H9 (cell line): ENCODE data around the gene FAM177A1. TPM values are rescaled to one million over a fixed set of nuclear protein-coding genes. Genes with fewer than 3 reads are reported as not detected.

Experiments used
- DNase-seq: peaks from one replicate; pipeline ENCODE4 v3.0.0-alpha.2; 2017
- H2AFZ ChIP-seq: one replicate; pipeline ENCODE4 v1.6.1; 2013; ENCODE audit warnings: mild to moderate bottlenecking, low read length, control low read depth, moderate library complexity
- H2AK5ac ChIP-seq: 2 replicates; pipeline ENCODE4 v1.6.1; 2013; ENCODE audit warnings: low read length, control low read depth, mixed read lengths; ENCODE audit not compliant: insufficient read length
- H2BK120ac ChIP-seq: one replicate; pipeline ENCODE4 v1.6.1; 2013; ENCODE audit warnings: low read depth, mild to moderate bottlenecking, low read length, control low read depth, inconsistent platforms; ENCODE audit not compliant: poor library complexity, severe bottlenecking
- H2BK12ac ChIP-seq: 2 replicates; pipeline ENCODE4 v1.6.1; 2013; ENCODE audit warnings: low read length, control low read depth, mixed read lengths, low read depth; ENCODE audit not compliant: insufficient read length
- H2BK15ac ChIP-seq: 2 replicates; pipeline ENCODE4 v1.6.1; 2013; ENCODE audit warnings: low read depth, low read length, control low read depth
- H2BK20ac ChIP-seq: one replicate; pipeline ENCODE4 v1.6.1; 2013; ENCODE audit warnings: low read depth, mild to moderate bottlenecking, low read length, control low read depth, inconsistent platforms; ENCODE audit not compliant: poor library complexity, severe bottlenecking
- H2BK5ac ChIP-seq: 2 replicates; pipeline ENCODE4 v1.6.1; 2013; ENCODE audit warnings: low read length, control low read depth, mixed read lengths; ENCODE audit not compliant: insufficient read length
- H3K14ac ChIP-seq: 2 replicates; pipeline ENCODE4 v1.6.1; 2013; ENCODE audit warnings: low read length, control low read depth; ENCODE audit not compliant: insufficient read depth
- H3K18ac ChIP-seq: 2 replicates; pipeline ENCODE4 v1.6.1; 2013; ENCODE audit warnings: low read depth, mild to moderate bottlenecking, mixed read lengths, low read length, control low read depth; ENCODE audit not compliant: insufficient read length
- H3K23ac ChIP-seq: 2 replicates; pipeline ENCODE4 v1.6.1; 2013; ENCODE audit warnings: low read length, control low read depth, mixed read lengths, low read depth; ENCODE audit not compliant: insufficient read length
- H3K23me2 ChIP-seq: 2 replicates; pipeline ENCODE4 v1.6.1; 2013; ENCODE audit warnings: low read depth, mild to moderate bottlenecking, mixed read lengths, low read length, control low read depth; ENCODE audit not compliant: insufficient read length, poor library complexity, severe bottlenecking
- H3K27ac ChIP-seq: 2 replicates; pipeline ENCODE4 v1.5.1; 2013; ENCODE audit warnings: low read length, control low read depth, mixed read lengths, low read depth; ENCODE audit not compliant: insufficient read length
- H3K27me3 ChIP-seq: 2 replicates; pipeline ENCODE4 v1.6.1; 2013; ENCODE audit warnings: low read length, control low read depth, inconsistent platforms; ENCODE audit not compliant: insufficient read depth
- H3K4ac ChIP-seq: 2 replicates; pipeline ENCODE4 v1.6.1; 2013; ENCODE audit warnings: low read depth, mild to moderate bottlenecking, control low read depth, inconsistent platforms, low read length, moderate library complexity
- H3K4me1 ChIP-seq: 2 replicates; pipeline ENCODE4 v1.6.1; 2013; ENCODE audit warnings: low read length, control low read depth, inconsistent platforms; ENCODE audit not compliant: insufficient read depth
- H3K4me2 ChIP-seq: 2 replicates; pipeline ENCODE4 v1.6.1; 2013; ENCODE audit warnings: low read length, control low read depth, mixed read lengths; ENCODE audit not compliant: insufficient read length, insufficient read depth
- H3K56ac ChIP-seq: 2 replicates; pipeline ENCODE4 v1.6.1; 2013; ENCODE audit warnings: low read depth, mild to moderate bottlenecking, mixed read lengths, low read length, control low read depth; ENCODE audit not compliant: insufficient read length
- H3K79me1 ChIP-seq: 2 replicates; pipeline ENCODE4 v1.6.1; 2013; ENCODE audit warnings: low read depth, mild to moderate bottlenecking, moderate library complexity, low read length, control low read depth, inconsistent platforms; ENCODE audit not compliant: insufficient read depth, poor library complexity, severe bottlenecking
- H3K79me2 ChIP-seq: 2 replicates; pipeline ENCODE4 v1.6.1; 2013; ENCODE audit warnings: low read length, control low read depth, inconsistent platforms; ENCODE audit not compliant: insufficient read depth
- H3K9ac ChIP-seq: 2 replicates; pipeline ENCODE4 v1.6.1; 2013; ENCODE audit warnings: low read length, control low read depth, mixed read lengths; ENCODE audit not compliant: insufficient read length; ENCODE audit errors: extremely low read depth
- H3K9me3 ChIP-seq: one replicate; pipeline ENCODE4 v1.6.1; 2013; ENCODE audit warnings: low read depth, low read length, inconsistent platforms; ENCODE audit not compliant: control insufficient read depth
- H3T11ph ChIP-seq: one replicate; pipeline ENCODE4 v1.6.1; 2013; ENCODE audit warnings: mild to moderate bottlenecking, low read length, control low read depth, inconsistent platforms
- H4K20me1 ChIP-seq: one replicate; pipeline ENCODE4 v1.6.1; 2013; ENCODE audit not compliant: control insufficient read depth, insufficient read length, insufficient read depth
- H4K5ac ChIP-seq: 2 replicates; pipeline ENCODE4 v1.6.1; 2013; ENCODE audit warnings: low read depth, mild to moderate bottlenecking, mixed read lengths, low read length, control low read depth; ENCODE audit not compliant: insufficient read length
- H4K8ac ChIP-seq: replicated peaks from 2 replicates; pipeline ENCODE4 v1.6.1; 2013; ENCODE audit warnings: low read length, control low read depth, mixed read lengths, low read depth; ENCODE audit not compliant: insufficient read length
- H4K91ac ChIP-seq: 2 replicates; pipeline ENCODE4 v1.6.1; 2013; ENCODE audit warnings: low read depth, mild to moderate bottlenecking, moderate library complexity, mixed read lengths, low read length, control low read depth; ENCODE audit not compliant: insufficient read length
- H3K27ac Mint-ChIP-seq, 3 experiments: 2 replicates in 2 of 3; 3 replicates in 1 of 3; pipeline ENCODE4 v1.8.0; 2020 to 2021; ENCODE audit warnings: mixed read lengths in 3 of 3, mild to moderate bottlenecking in 1 of 3, moderate library complexity in 1 of 3
- H3K27me3 Mint-ChIP-seq: 2 replicates; pipeline ENCODE4 v1.8.0; 2021; ENCODE audit warnings: low read depth, mild to moderate bottlenecking, moderate library complexity, mixed read lengths
- H3K36me3 Mint-ChIP-seq, 3 experiments: 2 replicates in 2 of 3; 3 replicates in 1 of 3; pipeline ENCODE4 v1.8.0; 2020 to 2021; ENCODE audit warnings: low read depth in 3 of 3, mixed read lengths in 3 of 3; ENCODE audit not compliant: insufficient read depth in 1 of 3
- H3K4me1 Mint-ChIP-seq, 2 experiments: 2 replicates each; pipeline ENCODE4 v1.8.0; 2020; ENCODE audit warnings: mixed read lengths in 2 of 2
- H3K4me3 Mint-ChIP-seq, 2 experiments: 2 replicates in 1 of 2; 3 replicates in 1 of 2; pipeline ENCODE4 v1.8.0; 2020 to 2021; ENCODE audit warnings: mild to moderate bottlenecking in 2 of 2, mixed read lengths in 2 of 2, moderate library complexity in 1 of 2
- H3K9me3 Mint-ChIP-seq, 2 experiments: 2 replicates in 1 of 2; 3 replicates in 1 of 2; pipeline ENCODE4 v1.8.0; 2020; ENCODE audit warnings: mild to moderate bottlenecking in 2 of 2, mixed read lengths in 2 of 2, moderate library complexity in 1 of 2
- WGBS: extraction: QIAGEN DNeasy Blood & Tissue Kit; methylation state at CpG from one replicate; pipeline ENCODE4 v1.1.7; 2013; ENCODE audit warnings: missing lambda C conversion rate, low lambda C conversion rate, mixed read lengths; ENCODE audit not compliant: insufficient read length; ENCODE audit errors: extremely low coverage; 5-methylcytosine and 5-hydroxymethylcytosine counted together
- total RNA-seq: library from RNA; stranded (reverse); gene quantifications from 2 replicates; pipeline ENCODE4 v1.2.1, GENCODE V29; 2021
- TF ChIP-seq, protein P1 (sequence below): fragments of 200-600 bp; sonication (generic); conservative IDR thresholded peaks from 3 replicates; pipeline ENCODE4 v1.8.0; 2021; ENCODE audit warnings: antibody characterized with exemption, mild to moderate bottlenecking

The FAM177A1 gene
- total RNA-seq, 1 experiment from 2014 or later, result 43.1 TPM

DNA sequence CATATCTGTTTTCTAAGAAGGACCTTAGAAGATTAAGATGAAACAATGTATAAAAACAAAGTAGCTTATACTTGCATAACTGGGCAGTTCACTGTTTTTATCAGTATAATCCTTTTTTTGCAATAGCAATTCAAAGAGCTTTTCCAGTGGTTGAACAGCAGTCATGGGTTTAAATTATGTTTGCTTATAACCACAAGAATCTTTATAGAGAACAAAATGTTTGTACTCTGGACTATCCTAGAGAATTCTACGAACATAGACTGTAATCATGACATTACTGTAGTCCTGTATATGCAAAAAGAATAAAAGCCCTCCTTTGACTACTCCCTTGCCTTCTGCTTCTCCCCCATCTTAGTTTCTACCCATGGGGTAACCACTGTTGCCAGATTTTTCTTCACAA, 5.7 kb downstream of the FAM177A1 start:
- Mint-ChIP-seq H3K4me1 (peaks cover 8 to 9% of the 10 kb centered on the region in 2 experiments), H3K4me3 (no peak overlapping the region), H3K9me3 (no peaks in the 10 kb centered on the region), H3K36me3 (peaks cover 7 to 26% (median 20%) of the 10 kb centered on the region in 3 experiments; a peak in 6 of 7 replicates), H3K27ac (no peak overlapping the region), H3K27me3 (no peaks in the 10 kb centered on the region)
- H2AFZ ChIP-seq, result no peak overlapping the region
- no peak overlapping the region for H3K27ac ChIP-seq
- H3K56ac ChIP-seq, result no peak overlapping the region
- H3K4ac ChIP-seq, result no peak overlapping the region
- no peak for DNase-seq
- H3K9ac ChIP-seq, result no peak overlapping the region
- no peak overlapping the region for H4K91ac ChIP-seq
- H3K18ac ChIP-seq, result no peak overlapping the region
- no peaks in the 10 kb centered on the region for H4K20me1 ChIP-seq
- H3K23me2 ChIP-seq, result no peaks in the 10 kb centered on the region
- H3K79me1 ChIP-seq, result no peaks in the 10 kb centered on the region
- H2AK5ac ChIP-seq, result no peak overlapping the region
- TF ChIP-seq, protein P1, sequence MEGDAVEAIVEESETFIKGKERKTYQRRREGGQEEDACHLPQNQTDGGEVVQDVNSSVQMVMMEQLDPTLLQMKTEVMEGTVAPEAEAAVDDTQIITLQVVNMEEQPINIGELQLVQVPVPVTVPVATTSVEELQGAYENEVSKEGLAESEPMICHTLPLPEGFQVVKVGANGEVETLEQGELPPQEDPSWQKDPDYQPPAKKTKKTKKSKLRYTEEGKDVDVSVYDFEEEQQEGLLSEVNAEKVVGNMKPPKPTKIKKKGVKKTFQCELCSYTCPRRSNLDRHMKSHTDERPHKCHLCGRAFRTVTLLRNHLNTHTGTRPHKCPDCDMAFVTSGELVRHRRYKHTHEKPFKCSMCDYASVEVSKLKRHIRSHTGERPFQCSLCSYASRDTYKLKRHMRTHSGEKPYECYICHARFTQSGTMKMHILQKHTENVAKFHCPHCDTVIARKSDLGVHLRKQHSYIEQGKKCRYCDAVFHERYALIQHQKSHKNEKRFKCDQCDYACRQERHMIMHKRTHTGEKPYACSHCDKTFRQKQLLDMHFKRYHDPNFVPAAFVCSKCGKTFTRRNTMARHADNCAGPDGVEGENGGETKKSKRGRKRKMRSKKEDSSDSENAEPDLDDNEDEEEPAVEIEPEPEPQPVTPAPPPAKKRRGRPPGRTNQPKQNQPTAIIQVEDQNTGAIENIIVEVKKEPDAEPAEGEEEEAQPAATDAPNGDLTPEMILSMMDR, result no peak
- no peaks in the 10 kb centered on the region; the same call in 1 of the 2 replicates for H3K4me1 ChIP-seq
- no peak overlapping the region for H3K4me2 ChIP-seq
- no peak overlapping the region for H3K23ac ChIP-seq
- H2BK5ac ChIP-seq, result no peak overlapping the region
- no peak overlapping the region for H3K14ac ChIP-seq
- H3T11ph ChIP-seq, result no peak overlapping the region
- no peak overlapping the region for H2BK15ac ChIP-seq
- H2BK120ac ChIP-seq, result no peak overlapping the region
- no CpG with 5 or more reads among the region's 1 CpG for WGBS
- H4K5ac ChIP-seq, result no peak overlapping the region
- no peak overlapping the region for H2BK20ac ChIP-seq
- H3K79me2 ChIP-seq, result no peaks in the 10 kb centered on the region
- H3K27me3 ChIP-seq, result no peaks in the 10 kb centered on the region
- no peaks in the 10 kb centered on the region for H3K9me3 ChIP-seq
- no peak overlapping the region for H2BK12ac ChIP-seq
- no peak overlapping the region for H4K8ac ChIP-seq
